GM12892 (cell line): Measurements from ENCODE around the gene BABAM2.

Experiments
- POLR2A ChIP-seq: IDR thresholded peaks from 2 replicates; pipeline ENCODE4 v1.6.1; 2011; ENCODE audit warnings: low read depth, low read length, control low read depth
- POLR2AphosphoS5 ChIP-seq: IDR thresholded peaks from 2 replicates; pipeline ENCODE4 v1.6.1; 2011; ENCODE audit warnings: low read depth, low read length, control low read depth
- TAF1 ChIP-seq: IDR thresholded peaks from 2 replicates; pipeline ENCODE4 v1.6.1; 2011; ENCODE audit warnings: low read depth, mild to moderate bottlenecking, control low read depth, low read length, borderline replicate concordance

- TF ChIP-seq POLR2A: no peak
- no peak for TF ChIP-seq TAF1
- no peak for TF ChIP-seq POLR2AphosphoS5
These were observed 336.0 kb downstream of the BABAM2 start for GRCh38 chr2:28226558-28226957.
